ENCODE results near the gene SERP1. TPM values are rescaled to one million over a fixed set of nuclear protein-coding genes. Genes with fewer than 3 reads are reported as not detected.

SERP1 gene
- total RNA-seq, 4 donors from 2014 or later, result 96.9 to 341 (median 275) TPM

DNA sequence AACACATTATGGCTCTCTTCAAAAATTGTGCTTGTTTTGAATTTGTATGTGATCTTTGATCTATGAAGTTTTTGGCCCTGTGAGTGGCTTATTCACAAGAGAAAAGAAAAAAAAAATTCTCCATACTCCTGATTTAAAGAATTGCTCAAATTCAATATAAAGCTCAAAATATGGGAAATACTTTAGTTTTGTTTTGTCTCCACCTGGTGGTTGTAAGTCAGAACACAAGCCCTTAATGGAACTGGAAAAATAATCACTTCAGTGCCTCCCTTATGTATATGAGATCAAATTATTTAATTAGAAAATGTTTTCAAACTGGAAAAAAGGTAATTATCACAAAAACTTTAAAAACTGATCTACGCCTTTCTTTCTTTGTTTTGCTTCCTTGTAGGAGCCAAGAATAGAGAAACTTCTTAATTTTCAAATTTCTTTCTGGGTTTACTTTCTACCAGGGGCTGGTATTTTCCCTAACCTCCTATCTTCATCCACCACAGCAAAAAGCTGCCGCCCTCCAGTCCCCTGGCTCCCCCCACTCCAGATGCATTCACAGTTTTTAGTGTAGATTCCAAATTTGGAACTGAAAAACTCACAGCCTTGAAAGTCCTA lies 50.6 kb downstream of the SERP1 start:
- in situ Hi-C loops (cut with MboI; ENCODE audit: low pct_ligation_motif_present in 1 of 4, low pct_unique_long_range_greater_than_20kb in 1 of 4, low sequenced_read_pairs in 3 of 4), result loop anchor here (10.0 to 25.0 kb wide), 4 partner anchors 211 to 533 kb away; partner anchors contain the start of gene PFN2 (in 2 of the 4)
- intact Hi-C loops (cut with DNase I; ENCODE audit: low total_unique reads), result loop anchor here (1.0 kb wide), 1 partner anchor 85 kb away; no protein-coding TSS in a partner anchor
- H3K9me3 ChIP-seq, result no peaks in the 10 kb centered on the region
- no peaks in the 10 kb centered on the region for H3K27me3 ChIP-seq
- WGBS, 2 donors (ENCODE audit: low coverage in 1 of 2), result 1 to 4% methylated on average over 2 of the region's 2 CpGs
- no peak for DNase-seq
- H3K36me3 ChIP-seq, result no peaks in the 10 kb centered on the region
- no peak overlapping the region for H3K4me3 ChIP-seq
- H3K4me1 ChIP-seq, result peaks cover 0 to 5% (median 0%) of the 10 kb centered on the region in 4 donors
- TF ChIP-seq EP300 (IDR thresholded peaks at IDR 0.05; ENCODE audit: low read depth), result no peak
- TF ChIP-seq, protein P1, sequence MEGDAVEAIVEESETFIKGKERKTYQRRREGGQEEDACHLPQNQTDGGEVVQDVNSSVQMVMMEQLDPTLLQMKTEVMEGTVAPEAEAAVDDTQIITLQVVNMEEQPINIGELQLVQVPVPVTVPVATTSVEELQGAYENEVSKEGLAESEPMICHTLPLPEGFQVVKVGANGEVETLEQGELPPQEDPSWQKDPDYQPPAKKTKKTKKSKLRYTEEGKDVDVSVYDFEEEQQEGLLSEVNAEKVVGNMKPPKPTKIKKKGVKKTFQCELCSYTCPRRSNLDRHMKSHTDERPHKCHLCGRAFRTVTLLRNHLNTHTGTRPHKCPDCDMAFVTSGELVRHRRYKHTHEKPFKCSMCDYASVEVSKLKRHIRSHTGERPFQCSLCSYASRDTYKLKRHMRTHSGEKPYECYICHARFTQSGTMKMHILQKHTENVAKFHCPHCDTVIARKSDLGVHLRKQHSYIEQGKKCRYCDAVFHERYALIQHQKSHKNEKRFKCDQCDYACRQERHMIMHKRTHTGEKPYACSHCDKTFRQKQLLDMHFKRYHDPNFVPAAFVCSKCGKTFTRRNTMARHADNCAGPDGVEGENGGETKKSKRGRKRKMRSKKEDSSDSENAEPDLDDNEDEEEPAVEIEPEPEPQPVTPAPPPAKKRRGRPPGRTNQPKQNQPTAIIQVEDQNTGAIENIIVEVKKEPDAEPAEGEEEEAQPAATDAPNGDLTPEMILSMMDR (IDR thresholded peaks at IDR 0.05), result peak; percentile 75 to 92 (median 86)
- no peak overlapping the region for H3K27ac ChIP-seq

DNA sequence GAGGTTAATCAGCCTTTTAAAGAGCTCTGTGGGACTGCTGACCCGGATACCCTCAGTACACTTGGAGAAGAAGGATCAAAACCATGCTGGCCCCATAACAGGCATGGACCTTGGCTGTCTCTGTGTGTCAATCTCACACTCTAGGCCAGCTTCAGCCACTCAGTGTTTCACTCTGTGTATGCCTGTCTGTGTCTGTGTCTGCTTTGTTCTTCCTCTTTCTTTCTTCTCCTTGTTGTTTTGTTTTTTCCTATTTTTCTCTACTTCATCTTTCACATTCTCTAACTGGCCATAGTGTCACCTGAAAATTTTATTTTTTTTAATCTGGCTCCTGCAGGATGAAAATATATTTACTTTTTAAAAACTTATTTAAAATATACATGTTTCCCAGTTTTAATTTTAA lies 51.1 kb downstream of the SERP1 start:
- Histone ChIP-seq H3K27me3 (no peaks in the 10 kb centered on the region), H3K4me3 (no peak overlapping the region), H3K4me1 (peaks cover 0 to 8% (median 0%) of the 10 kb centered on the region in 4 donors), H3K27ac (no peak overlapping the region), H3K9me3 (no peaks in the 10 kb centered on the region), H3K36me3 (no peaks in the 10 kb centered on the region)
- intact Hi-C loops (cut with DNase I; ENCODE audit: low total_unique reads), result loop anchor here (1.0 kb wide), 1 partner anchor 85 kb away; no protein-coding TSS in a partner anchor
- TF ChIP-seq POLR2AphosphoS5 (IDR thresholded peaks at IDR 0.05) (no peak), POLR2A (IDR thresholded peaks at IDR 0.05) (no peak), EP300 (IDR thresholded peaks at IDR 0.05; ENCODE audit: low read depth) (no peak)
- TF ChIP-seq, protein P1 (IDR thresholded peaks at IDR 0.05), result no peak
- in situ Hi-C loops (cut with MboI; ENCODE audit: low pct_ligation_motif_present in 1 of 4, low pct_unique_long_range_greater_than_20kb in 1 of 4, low sequenced_read_pairs in 3 of 4), result loop anchor here (10.0 to 25.0 kb wide), 4 partner anchors 210 to 533 kb away; partner anchors contain the start of gene PFN2 (in 2 of the 4)
- DNase-seq, result no peak
- whole genome bisulfite sequencing, 2 donors (ENCODE audit: low coverage in 1 of 2), result 67% methylated on average over 1 of the region's 1 CpG; no CpG with 5 or more reads in 1 of the 2 donors

DNA sequence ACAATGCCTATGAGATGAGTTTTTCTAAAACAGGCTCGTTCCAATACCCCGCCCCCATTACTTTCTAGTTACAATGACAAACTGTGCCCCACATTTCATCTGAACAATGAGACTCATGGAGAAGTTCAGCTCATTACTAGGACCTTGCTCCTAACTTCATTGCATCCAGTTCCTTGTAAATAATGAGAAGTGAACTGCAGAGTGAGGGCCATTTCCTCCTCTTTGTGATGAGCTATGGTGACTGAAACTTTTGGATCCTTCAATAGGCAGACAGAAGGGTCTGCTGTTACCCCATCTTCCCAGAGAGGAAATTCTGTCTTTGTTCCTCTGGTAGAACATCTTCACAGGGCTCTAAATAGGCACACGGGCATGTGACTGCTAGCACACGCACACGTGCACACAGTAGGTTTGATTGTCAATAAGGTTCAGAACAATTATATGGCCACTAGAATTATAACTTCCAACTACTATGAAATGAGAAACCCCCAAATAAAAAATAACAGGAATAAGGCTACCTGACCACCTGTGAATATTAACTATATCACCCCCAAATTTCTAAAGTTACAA lies 51.8 kb downstream of the SERP1 start:
- no peaks in the 10 kb centered on the region for H3K27me3 ChIP-seq
- DNase-seq, result no peak
- no peak for TF ChIP-seq EP300 (IDR thresholded peaks at IDR 0.05; ENCODE audit: low read depth)
- no peak for TF ChIP-seq POLR2A (IDR thresholded peaks at IDR 0.05)
- TF ChIP-seq POLR2AphosphoS5 (IDR thresholded peaks at IDR 0.05), result no peak
- TF ChIP-seq, protein P1 (IDR thresholded peaks at IDR 0.05), result no peak
- H3K4me1 ChIP-seq, result peaks cover 0 to 14% (median 0%) of the 10 kb centered on the region in 4 donors
- 88 to 89% methylated on average over 5 of the region's 5 CpGs for WGBS, 2 donors (ENCODE audit: low coverage in 1 of 2)
- H3K4me3 ChIP-seq, result no peak overlapping the region
- in situ Hi-C loops (cut with MboI; ENCODE audit: low pct_ligation_motif_present in 1 of 4, low pct_unique_long_range_greater_than_20kb in 1 of 4, low sequenced_read_pairs in 3 of 4), result loop anchor here (5.0 to 25.0 kb wide), 5 partner anchors 202 to 532 kb away; partner anchors contain the start of gene PFN2 (in 2 of the 4)
- H3K36me3 ChIP-seq, result no peaks in the 10 kb centered on the region
- intact Hi-C loops (cut with DNase I; ENCODE audit: low total_unique reads), result no loop called here
- no peak overlapping the region for H3K27ac ChIP-seq
- H3K9me3 ChIP-seq, result no peaks in the 10 kb centered on the region

Other genes starting within 250 kb of the SERP1 start
- gene TSC22D2, start 138.2 kb downstream of the SERP1 start, total RNA-seq, result 10 to 100 TPM; 19.8 to 59.7 (median 29.5) TPM
- gene EIF2A, start 291 bp upstream of the SERP1 start, total RNA-seq, result 100 to 1,000 TPM in 1 of 4 donors, 10 to 100 TPM in 3; 20.9 to 132 (median 72.2) TPM
- 100 to 1,000 TPM in 2 of 4 donors, 10 to 100 TPM in 2; 36.3 to 149 (median 95.1) TPM for gene SELENOT, start 56.8 kb upstream of the SERP1 start, total RNA-seq
- not detected for gene ERICH6, start 157.4 kb upstream of the SERP1 start, total RNA-seq
- gene SIAH2, start 216.7 kb upstream of the SERP1 start, total RNA-seq, result 100 to 1,000 TPM in 1 of 4 donors, 10 to 100 TPM in 3; 24.8 to 102 (median 38.8) TPM

Data from transverse colon (tissue), 4 donors.